ENCODE results near the gene ZNF444. TPM values are rescaled to one million over a fixed set of nuclear protein-coding genes. Genes with fewer than 3 reads are reported as not detected.

Gene ZNF444
- total and polyA plus RNA-seq, 2 donors (not counting 3 experiments of a cell fraction or from before 2014, with no cell fraction given) = 37.2 to 41.7 TPM

- CTCF ChIA-PET = no interaction called here
- H3K27me3 ChIP-seq (ENCODE audit: control insufficient read depth in 2 of 2, insufficient read depth in 2 of 2, low read length in 2 of 2) = no peaks in the 10 kb centered on the region
- no peak overlapping the region for H3K4me2 ChIP-seq (ENCODE audit: insufficient read depth, low read length)
- TF ChIP-seq GATA2 (IDR thresholded peaks at IDR 0.05; ENCODE audit: insufficient read depth, insufficient read length, low read depth, low read length) = no peak
- TF ChIP-seq MYC (IDR thresholded peaks at IDR 0.05; ENCODE audit: low read depth, low read length) = no peak
- TF ChIP-seq POLR2AphosphoS5 (IDR thresholded peaks at IDR 0.05; ENCODE audit: insufficient read depth, low read depth, low read length) = no peak
- TF ChIP-seq CTCF (IDR thresholded peaks at IDR 0.05; ENCODE audit: extremely low read depth in 1 of 2, insufficient read depth in 1 of 2, low read depth in 1 of 2, low read length in 2 of 2) = no peak
- TF ChIP-seq JUN (IDR thresholded peaks at IDR 0.05; ENCODE audit: borderline replicate concordance, insufficient read depth, insufficient read length, low read depth) = no peak
- TF ChIP-seq EZH2 (IDR thresholded peaks at IDR 0.05; ENCODE audit: borderline replicate concordance, low read depth, low read length, severe bottlenecking) = no peak
- no peak for TF ChIP-seq POLR2A (IDR thresholded peaks at IDR 0.05; ENCODE audit: low read depth, low read length)
- TF ChIP-seq FOS (IDR thresholded peaks at IDR 0.05; ENCODE audit: borderline replicate concordance, insufficient read depth, low read length) = no peak
- no peak for TF ChIP-seq MAX (IDR thresholded peaks at IDR 0.05; ENCODE audit: insufficient read depth, insufficient read length)
- dilution Hi-C loops (cut with MboI; ENCODE audit: extremely low pct_ligation_motif_present, low sequenced_read_pairs) (no loop called here), intact Hi-C loops (cut with micrococcal nuclease) (no loop called here)
- FAIRE-seq (no peak), DNase-seq (ENCODE audit: low read depth, low spot score) (no peak)
- H3K27ac ChIP-seq (ENCODE audit: insufficient read depth, low read depth, low read length) = no peak overlapping the region
- H3K9ac ChIP-seq (replicated peaks; ENCODE audit: extremely low read depth, insufficient read depth, low read length) = no peak overlapping the region
- no peak overlapping the region for H3K4me3 ChIP-seq (replicated peaks in 1 of 3; ENCODE audit: insufficient read depth in 1 of 3, low read depth in 1 of 3, low read length in 3 of 3)
- no peaks in the 10 kb centered on the region for H3K9me3 ChIP-seq (replicated peaks; ENCODE audit: control insufficient read depth, insufficient read depth, low read length)
- H3K36me3 ChIP-seq (ENCODE audit: control insufficient read depth in 2 of 2, extremely low read depth in 1 of 2, insufficient read depth in 2 of 2, low read length in 2 of 2) = peaks cover 0 to 18% of the 10 kb centered on the region in 2 experiments
- H3K9me1 ChIP-seq (replicated peaks; ENCODE audit: control insufficient read depth, extremely low read depth, insufficient read depth, low read length) = no peaks in the 10 kb centered on the region
- peaks cover 4% of the 10 kb centered on the region for H3K79me2 ChIP-seq (ENCODE audit: control insufficient read depth, insufficient read depth, low read length)
- H3K4me1 ChIP-seq (ENCODE audit: control insufficient read depth, extremely low read depth, insufficient read depth, low read length) = peaks cover 10% of the 10 kb centered on the region
- POLR2A ChIA-PET = no interaction called here
- no peak overlapping the region for H2AFZ ChIP-seq (ENCODE audit: low read depth, low read length)
- H4K20me1 ChIP-seq (replicated peaks; ENCODE audit: control insufficient read depth, extremely low read depth, insufficient read depth, low read length) = no peaks in the 10 kb centered on the region
- no TSS peak for BruUV-seq (replicated peaks)
These were observed 8.6 kb downstream of the ZNF444 start for GRCh38 chr19:56149656-56150038.

Data from endothelial cell of umbilical vein (primary cell).